Ureter (tissue), 1 donor: ENCODE results near the gene PHKG2. TPM values are rescaled to one million over a fixed set of nuclear protein-coding genes. Genes with fewer than 3 reads are reported as not detected.

Source experiments
- DNase-seq: peaks from one replicate; pipeline ENCODE4 v3.0.0-alpha.2; 2020; ENCODE audit warnings: low spot score
- total RNA-seq: library from RNA; stranded (reverse); gene quantifications from one replicate; pipeline ENCODE4 v1.2.4, GENCODE V29; 2023
- donor health status: DM: yes; HTN: yes; CAD: no.

Gene PHKG2
- total RNA-seq, 1 donor from 2014 or later: 35.9 TPM

GRCh38 chr16:30775131-30775391, 26.8 kb downstream of the PHKG2 start:
- no peak for DNase-seq

DNA sequence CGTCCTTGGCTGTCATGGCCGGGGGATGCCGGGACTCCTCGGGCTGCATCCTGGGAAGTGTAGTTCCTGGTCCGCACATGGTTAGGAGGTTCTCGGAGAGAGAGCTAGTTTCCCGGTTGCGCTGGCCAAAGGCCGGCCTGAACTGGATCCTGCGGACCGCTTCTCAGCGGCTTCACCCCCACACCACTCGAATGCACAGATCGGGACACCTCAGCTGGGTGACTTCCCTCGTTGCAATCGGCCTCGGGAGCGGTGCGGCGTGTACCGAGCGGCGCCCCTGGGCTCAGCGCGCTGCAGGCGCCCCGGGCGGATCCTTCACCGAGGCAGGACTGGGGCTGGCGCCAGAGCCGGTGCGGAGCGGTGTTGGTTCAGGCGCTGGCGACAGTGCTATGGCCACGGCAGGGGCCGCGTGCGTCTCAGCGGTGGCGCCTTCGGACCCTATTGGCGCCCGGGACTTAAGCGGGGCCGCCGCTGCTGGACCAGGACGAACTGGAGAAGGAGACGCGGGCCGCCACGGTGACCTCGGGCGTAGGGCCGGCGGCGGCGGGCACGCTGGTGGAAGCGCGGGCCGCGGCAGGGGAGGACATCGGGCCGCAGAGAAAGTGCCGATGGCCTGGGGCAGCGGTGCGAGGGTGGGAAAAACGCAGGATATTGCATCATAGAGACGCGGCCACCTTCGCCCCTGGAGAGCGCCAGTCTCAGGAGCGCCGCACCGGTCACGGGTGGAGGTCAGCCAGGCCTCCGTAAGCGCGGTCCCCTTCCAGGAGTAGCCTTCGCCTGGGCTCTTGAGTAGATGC, 27.4 kb downstream of the PHKG2 start:
- peak; percentile 90 for DNase-seq

DNA sequence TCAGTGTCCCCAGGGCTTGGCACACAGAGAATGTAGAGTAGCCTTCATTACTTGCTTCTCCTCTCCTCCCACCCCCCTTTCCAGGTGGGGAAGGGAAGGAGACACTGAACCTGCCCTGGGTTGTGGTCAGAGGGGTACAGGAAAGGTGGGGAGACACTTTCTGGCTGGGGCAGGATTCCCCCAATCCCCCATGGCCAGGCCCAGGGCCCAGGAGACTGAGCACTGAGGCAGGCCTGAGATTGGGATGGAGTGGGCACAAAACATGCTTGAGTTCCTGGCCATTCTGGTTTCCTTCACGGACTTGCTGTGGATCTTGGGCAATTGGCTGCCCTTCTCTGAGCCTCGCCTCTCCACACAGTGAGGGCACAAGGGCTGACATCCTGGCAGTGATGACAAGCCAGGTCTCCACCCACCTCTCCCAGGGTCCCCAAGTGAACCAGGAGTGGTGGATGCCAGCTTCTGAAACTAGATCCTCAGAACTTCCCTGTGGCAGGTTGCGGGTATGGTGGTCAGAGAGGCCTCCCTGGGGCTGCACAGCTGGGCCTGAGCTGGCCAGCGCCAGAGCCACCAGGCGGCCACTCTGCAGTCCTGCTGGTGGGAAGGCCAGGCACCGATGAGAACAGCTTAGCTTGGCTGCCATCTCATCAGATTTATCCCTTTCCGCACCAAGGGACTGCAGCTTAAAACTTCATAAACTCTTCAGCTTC, 29.5 kb downstream of the PHKG2 start:
- no peak for DNase-seq

GRCh38 chr16:30778549-30779244, 30.5 kb downstream of the PHKG2 start:
- no peak for DNase-seq

DNA sequence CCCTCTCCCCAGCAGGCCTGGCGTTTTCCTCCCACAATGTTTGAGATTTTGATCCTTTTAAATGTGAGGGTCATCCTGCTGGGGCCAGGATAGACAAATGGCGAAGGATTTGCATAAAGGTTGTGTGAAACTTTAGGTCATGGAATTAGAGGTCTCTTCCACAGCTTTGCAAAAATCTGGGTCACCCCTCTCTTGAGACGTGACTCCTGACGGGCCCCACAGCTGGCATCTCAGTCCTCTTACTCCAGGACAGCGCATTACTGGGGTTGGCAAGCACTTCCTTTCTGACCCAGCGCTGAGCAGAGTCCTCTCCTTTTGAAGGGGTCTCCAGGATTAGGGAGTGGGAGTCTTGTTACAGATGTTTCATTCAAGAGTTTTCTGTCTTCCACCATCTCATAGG, 31.4 kb downstream of the PHKG2 start:
- DNase-seq: no peak

- DNase-seq: no peak
Observed at GRCh38 chr16:30780021-30780420, 31.8 kb downstream of the PHKG2 start.

DNA sequence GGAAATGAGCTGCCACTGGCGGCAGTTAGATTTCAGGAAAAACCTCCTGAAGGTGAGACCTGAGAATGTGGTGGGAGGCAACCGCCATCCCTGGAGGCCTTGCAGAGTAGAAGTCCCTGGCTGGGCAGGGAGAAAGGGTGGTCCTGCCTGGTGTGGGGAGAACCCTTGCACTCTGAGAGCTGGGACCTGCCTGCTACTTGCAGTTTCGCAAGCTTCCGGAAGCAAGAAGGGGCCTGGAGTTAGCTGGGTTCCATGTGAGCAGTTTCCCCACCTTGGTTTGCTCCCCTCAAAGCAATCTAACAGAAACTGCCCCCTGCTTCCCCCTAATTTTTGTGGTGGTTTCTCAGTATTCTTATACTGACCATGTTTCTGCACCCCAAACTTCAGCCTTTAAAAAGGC, 32.3 kb downstream of the PHKG2 start:
- no peak for DNase-seq

DNA sequence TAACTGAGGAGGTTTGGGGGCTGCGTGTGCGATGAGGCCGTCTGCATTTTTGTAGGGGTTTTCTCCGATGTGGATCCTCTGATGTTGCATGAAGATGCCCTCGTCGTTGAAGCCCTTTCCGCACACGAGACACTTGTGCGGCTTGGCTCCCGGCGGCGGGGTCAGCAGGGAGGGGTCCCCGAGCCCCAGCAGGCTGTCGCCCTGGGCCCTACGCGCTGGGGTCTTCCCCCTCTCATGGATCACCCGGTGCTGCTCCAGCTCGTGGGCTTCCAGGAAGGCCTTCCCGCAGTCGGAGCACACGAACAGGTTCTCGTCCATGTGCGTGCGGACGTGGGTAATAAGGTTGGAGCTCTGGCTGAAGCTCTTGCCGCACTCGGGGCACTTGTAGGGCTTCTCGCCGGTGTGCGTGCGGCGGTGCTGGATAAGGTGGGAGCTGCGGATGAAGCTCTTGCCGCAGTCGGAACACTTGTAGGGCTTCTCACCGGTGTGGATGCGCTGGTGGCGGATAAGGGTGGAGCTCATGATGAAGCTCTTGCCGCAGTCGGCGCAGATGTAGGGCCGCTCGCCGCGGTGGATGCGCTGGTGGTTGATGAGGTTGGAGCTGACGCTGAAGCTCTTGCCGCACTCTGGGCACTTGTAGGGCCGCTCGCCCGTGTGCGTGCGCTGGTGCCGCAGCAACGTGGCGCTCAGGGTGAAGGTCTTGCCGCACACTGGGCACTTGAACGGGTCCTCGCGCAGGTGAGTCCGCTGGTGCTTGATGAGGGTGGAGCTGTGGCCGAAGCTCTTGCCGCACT, 34.5 kb downstream of the PHKG2 start:
- no peak for DNase-seq

- no peak for DNase-seq
Observed at GRCh38 chr16:30783280-30784109, 35.3 kb downstream of the PHKG2 start.

DNA sequence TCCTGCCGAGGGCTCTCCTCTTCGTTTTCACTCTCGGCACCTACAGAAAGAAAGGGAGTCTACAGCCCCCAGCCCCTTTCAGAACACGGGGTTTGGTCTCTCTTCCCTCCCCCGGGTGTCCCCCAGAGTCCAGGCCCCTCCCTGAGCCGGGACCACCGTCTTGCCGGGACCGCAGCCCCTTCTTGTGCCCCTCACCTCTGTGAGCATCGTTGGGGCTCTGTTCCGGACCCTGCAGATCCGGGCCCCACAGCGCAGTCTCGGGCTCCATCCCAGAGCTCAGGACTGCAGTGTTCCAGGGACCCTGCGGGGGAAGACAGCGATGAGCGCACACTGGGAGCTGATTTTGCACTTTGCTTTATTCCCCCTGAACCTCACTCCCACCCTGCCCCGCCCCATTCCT, 36.0 kb downstream of the PHKG2 start:
- DNase-seq: no peak

DNA sequence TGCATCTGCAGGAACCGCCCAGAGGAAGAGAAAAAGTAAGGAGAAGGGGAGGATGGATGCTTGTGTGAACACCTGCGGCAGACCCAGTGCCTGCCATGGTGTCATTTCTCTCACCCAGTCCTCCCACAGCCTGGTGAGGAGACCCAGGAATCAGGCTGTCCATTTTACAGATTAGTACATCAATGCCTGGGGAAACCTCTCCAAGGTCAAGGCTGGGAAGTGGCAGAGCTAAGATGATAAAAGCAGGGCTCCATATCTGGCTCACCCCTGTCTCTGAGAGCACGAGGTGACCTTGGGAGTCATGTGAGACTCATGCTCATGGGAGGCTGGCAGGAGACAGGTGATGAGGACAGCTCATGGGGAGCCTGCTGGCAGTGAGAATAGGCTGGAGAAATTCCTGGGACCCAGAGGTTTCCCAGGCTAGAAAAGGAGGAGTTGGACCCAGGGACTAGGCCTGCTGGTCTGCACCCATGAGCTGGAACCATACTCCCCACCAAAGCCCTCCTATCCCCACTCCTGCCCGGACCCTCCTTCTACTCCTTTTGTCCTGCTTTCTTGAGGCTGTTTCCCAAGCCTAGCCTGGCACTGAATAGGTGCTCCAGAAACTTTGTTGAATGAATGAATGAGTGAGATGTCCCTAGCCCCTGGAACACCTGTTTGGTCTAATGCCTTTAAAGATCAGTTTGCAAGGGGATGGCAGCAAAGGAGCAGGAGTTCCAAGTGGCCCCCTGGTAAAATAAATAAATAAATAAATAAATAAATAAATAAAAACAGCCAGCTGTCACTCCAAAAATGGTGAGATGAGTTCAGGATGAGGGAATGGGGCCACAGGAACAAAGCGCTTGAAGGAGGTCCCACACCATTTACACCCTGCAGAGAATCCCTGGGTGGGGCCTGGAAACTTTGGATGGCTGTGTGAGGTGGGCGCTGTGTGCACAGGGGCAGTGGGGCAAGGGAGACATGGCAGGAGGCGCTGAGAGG, 37.2 kb downstream of the PHKG2 start:
- no peak for DNase-seq

GRCh38 chr16:30786115-30786935, 38.1 kb downstream of the PHKG2 start:
- no peak for DNase-seq

- peak; percentile 79 for DNase-seq
Observed at GRCh38 chr16:30786936-30787612, 38.8 kb downstream of the PHKG2 start, which contains the start of gene ZNF629. TSS of gene ZNF629 (minus strand) at chr16:30787205. CDS start at chr16:30784482, 2,723 bp downstream.

GRCh38 chr16:30787613-30788378, 39.6 kb downstream of the PHKG2 start:
- DNase-seq: no peak

DNA sequence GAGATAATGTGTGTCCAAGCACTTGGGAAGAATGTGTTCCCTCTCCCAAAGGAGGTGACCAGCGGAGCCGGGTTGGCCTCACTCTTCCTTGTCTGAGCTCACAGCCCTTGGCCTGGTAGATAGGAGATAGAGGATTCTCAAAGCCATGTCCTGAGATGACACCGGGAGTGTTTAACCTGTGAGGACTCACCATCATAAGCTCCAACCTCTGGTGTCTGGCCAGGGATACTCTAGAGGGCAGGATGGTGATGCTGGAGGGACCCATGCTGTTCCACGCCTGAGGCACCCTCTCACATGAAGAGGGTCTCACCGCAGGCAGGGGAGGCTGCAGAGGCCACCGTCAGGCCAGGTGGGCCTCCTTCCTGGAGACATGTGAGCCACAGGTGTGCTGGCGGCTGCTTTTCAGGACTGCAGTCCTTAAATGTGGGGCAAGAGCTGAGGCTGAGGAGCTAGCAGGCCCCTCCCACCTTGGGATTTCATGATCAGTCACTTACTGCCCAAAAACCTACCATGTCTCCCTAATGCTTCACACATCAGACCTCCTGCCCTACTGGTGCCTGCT, 45.4 kb downstream of the PHKG2 start:
- no peak for DNase-seq

DNA sequence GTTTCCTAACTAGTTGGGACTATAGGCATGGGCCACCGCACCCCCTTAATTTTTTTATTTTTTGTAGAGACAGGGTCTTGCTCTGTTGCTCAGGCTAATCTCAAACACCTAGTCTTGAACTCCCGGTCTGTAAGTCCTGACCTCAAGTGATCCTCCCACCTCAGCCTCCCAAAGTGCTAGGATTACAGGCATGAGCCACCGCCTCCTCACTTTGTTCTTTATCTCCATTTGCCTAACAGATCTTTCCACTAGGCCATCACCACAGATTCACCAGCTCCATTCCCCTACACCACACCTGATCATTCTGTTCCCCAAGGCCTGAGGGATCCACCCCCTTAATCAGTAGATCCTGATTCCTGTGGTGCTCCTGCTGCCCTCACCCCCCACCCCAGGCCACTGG, 46.4 kb downstream of the PHKG2 start:
- DNase-seq: no peak

DNA sequence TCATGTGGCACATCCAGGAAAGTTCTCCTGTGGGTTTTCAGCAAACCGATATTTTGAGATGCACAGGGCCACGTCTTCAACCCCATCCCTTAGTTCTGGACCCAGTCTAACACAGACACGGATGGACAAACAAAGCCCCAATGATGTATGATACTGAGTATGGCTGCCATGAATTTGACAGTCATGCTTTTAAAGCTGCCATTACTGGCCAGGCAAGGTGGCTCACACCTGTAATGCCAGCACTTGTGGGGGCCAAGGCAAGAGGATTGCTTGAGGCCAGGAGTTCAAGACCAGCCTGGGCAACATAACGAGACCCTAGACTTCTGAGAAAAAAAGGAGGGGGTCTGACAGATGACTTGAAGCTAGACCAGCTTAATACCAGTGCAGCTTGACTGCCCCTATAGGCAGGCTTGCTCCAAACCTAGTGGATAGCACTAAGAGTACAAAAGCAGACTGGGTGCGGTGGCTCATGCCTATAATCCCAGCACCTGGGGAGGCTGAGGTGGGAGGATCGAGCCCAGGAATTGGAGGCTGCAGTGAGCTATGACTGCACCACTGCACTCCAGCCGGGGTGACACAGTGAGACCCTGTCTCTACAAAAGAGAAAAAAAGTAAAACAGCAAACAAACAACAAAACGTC, 49.6 kb downstream of the PHKG2 start:
- no peak for DNase-seq
